Endothelial cell of umbilical vein (primary cell): ENCODE results near the gene ADAM19. TPM values are rescaled to one million over a fixed set of nuclear protein-coding genes. Genes with fewer than 3 reads are reported as not detected.

Source experiments
- BruUV-seq: library from RNA; stranded (reverse); fragments of 400-500 nt; replicated peaks from 2 replicates; lab custom pipeline; 2021; lab: Mats Ljungman, UMichigan
- CTCF ChIA-PET: fragments of 300-600, 350-600 bp; sonication (Branson Sonifier 250); formaldehyde crosslinking; loops from one replicate; lab custom pipeline; 2021; ENCODE audit warnings: antibody characterized with exemption, inconsistent platforms; lab: Charles Lee
- POLR2A ChIA-PET: fragments of 300-600, 350-600 bp; sonication (Branson Sonifier 250); formaldehyde crosslinking; loops from one replicate; lab custom pipeline; 2021; ENCODE audit warnings: antibody characterized with exemption, inconsistent platforms; lab: Charles Lee
- DNase-seq: peaks from one replicate; pipeline ENCODE4 v3.0.0-alpha.2; 2011; ENCODE audit warnings: low read depth, low spot score
- FAIRE-seq: peaks from 2 replicates; lab custom pipeline; 2011; peaks lifted over from hg19 to GRCh38; lab: Jason Lieb, UNC
- H2AFZ ChIP-seq: 2 replicates; pipeline ENCODE4 v1.6.0; 2012; ENCODE audit warnings: low read depth, low read length, control low read depth, inconsistent platforms
- H3K27ac ChIP-seq: 2 replicates; pipeline ENCODE4 v1.5.1; 2011; ENCODE audit warnings: low read depth, mild to moderate bottlenecking, control low read depth, low read length, moderate library complexity; ENCODE audit not compliant: insufficient read depth
- H3K27me3 ChIP-seq, 2 experiments: 2 replicates each; pipeline versions ENCODE4 v1.6.0 to v1.6.1; 2011; ENCODE audit warnings: low read length in 2 of 2, mixed read lengths in 1 of 2; ENCODE audit not compliant: control insufficient read depth in 2 of 2, insufficient read depth in 2 of 2
- H3K36me3 ChIP-seq, 2 experiments: 2 replicates in 1 of 2; 3 replicates in 1 of 2; pipeline ENCODE4 v1.5.1; 2011; ENCODE audit warnings: low read length in 2 of 2, mild to moderate bottlenecking in 1 of 2, moderate library complexity in 1 of 2; ENCODE audit not compliant: control insufficient read depth in 2 of 2, insufficient read depth in 2 of 2; ENCODE audit errors: extremely low read depth in 1 of 2
- H3K4me1 ChIP-seq: 3 replicates; pipeline ENCODE4 v1.5.1; 2011; ENCODE audit warnings: mild to moderate bottlenecking, low read length; ENCODE audit not compliant: control insufficient read depth, insufficient read depth; ENCODE audit errors: extremely low read depth
- H3K4me2 ChIP-seq: 2 replicates; pipeline ENCODE4 v1.6.1; 2011; ENCODE audit warnings: low read length, control low read depth, mixed read lengths; ENCODE audit not compliant: insufficient read depth
- H3K4me3 ChIP-seq, 3 experiments: fragments of 200-600 bp in 1 of 3; sonication (generic), shearing (Covaris generic) in 1 of 3; replicated peaks in 1 of 3; 2 replicates each; pipeline ENCODE4 v1.5.1; 2011 to 2016; ENCODE audit warnings: control low read depth in 3 of 3, low read length in 3 of 3, mild to moderate bottlenecking in 2 of 3, inconsistent platforms in 1 of 3, low read depth in 1 of 3, moderate library complexity in 1 of 3; ENCODE audit not compliant: insufficient read depth in 1 of 3
- H3K79me2 ChIP-seq: 2 replicates; pipeline ENCODE4 v1.6.0; 2012; ENCODE audit warnings: low read length, inconsistent platforms; ENCODE audit not compliant: control insufficient read depth, insufficient read depth
- H3K9ac ChIP-seq: replicated peaks from 2 replicates; pipeline ENCODE3; 2011; ENCODE audit warnings: low read length, control low read depth; ENCODE audit not compliant: insufficient read depth; ENCODE audit errors: extremely low read depth
- H3K9me1 ChIP-seq: replicated peaks from 3 replicates; pipeline ENCODE4 v1.6.0; 2011; ENCODE audit warnings: mild to moderate bottlenecking, low read length; ENCODE audit not compliant: control insufficient read depth, insufficient read depth; ENCODE audit errors: extremely low read depth
- H3K9me3 ChIP-seq: replicated peaks from 2 replicates; pipeline ENCODE4 v1.5.1; 2012; ENCODE audit warnings: low read length, inconsistent platforms; ENCODE audit not compliant: control insufficient read depth, insufficient read depth
- H4K20me1 ChIP-seq: replicated peaks from 2 replicates; pipeline ENCODE3; 2011; ENCODE audit warnings: mild to moderate bottlenecking, low read length; ENCODE audit not compliant: control insufficient read depth, insufficient read depth; ENCODE audit errors: extremely low read depth
- EZH2 ChIP-seq: IDR thresholded peaks from 2 replicates; pipeline ENCODE4 v1.6.1; 2012; ENCODE audit warnings: borderline replicate concordance, low read depth, mild to moderate bottlenecking, moderate library complexity, low read length, inconsistent platforms; ENCODE audit not compliant: severe bottlenecking
- FOS ChIP-seq: IDR thresholded peaks from 2 replicates; pipeline ENCODE4 v1.6.1; 2011; ENCODE audit warnings: mild to moderate bottlenecking, low read length, moderate library complexity, borderline replicate concordance; ENCODE audit not compliant: insufficient read depth
- GATA2 ChIP-seq: IDR thresholded peaks from 2 replicates; pipeline ENCODE4 v1.7.0; 2011; ENCODE audit warnings: low read depth, mild to moderate bottlenecking, moderate library complexity, mixed read lengths, low read length; ENCODE audit not compliant: insufficient read length, insufficient read depth
- JUN ChIP-seq: IDR thresholded peaks from 2 replicates; pipeline ENCODE4 v1.6.1; 2011; ENCODE audit warnings: borderline replicate concordance, low read depth; ENCODE audit not compliant: insufficient read length, insufficient read depth
- MYC ChIP-seq: IDR thresholded peaks from one replicate; pipeline ENCODE4 v1.6.1; 2011; ENCODE audit warnings: mild to moderate bottlenecking, low read depth, low read length
- POLR2A ChIP-seq: IDR thresholded peaks from 2 replicates; pipeline ENCODE4 v1.6.1; 2012; ENCODE audit warnings: low read depth, mild to moderate bottlenecking, control low read depth, low read length
- POLR2AphosphoS5 ChIP-seq: IDR thresholded peaks from 2 replicates; pipeline ENCODE4 v1.6.1; 2012; ENCODE audit warnings: low read depth, mild to moderate bottlenecking, control low read depth, low read length, moderate library complexity; ENCODE audit not compliant: insufficient read depth
- dilution Hi-C: fragments of 300-500 bp; cut with MboI; formaldehyde crosslinking; loops from one replicate; pipeline ENCODE4 v1.15.0; 2019; ENCODE audit warnings: low sequenced_read_pairs; ENCODE audit not compliant: extremely low pct_ligation_motif_present
- intact Hi-C: fragments of 100-400 bp; cut with micrococcal nuclease; formaldehyde crosslinking; loops from one replicate; pipeline ENCODE4 v1.10.0; 2022
- polyA plus RNA-seq, 4 experiments: library from polyadenylated mRNA; depleted of rRNA in 3 of 4; stranded (reverse) in 3 of 4; unstranded in 1 of 4; fragments of >200 nt; gene quantifications; 2 replicates each; pipeline versions ENCODE4 v1.2.1 to v1.2.3, GENCODE V29; 2011 to 2012; ENCODE audit warnings: missing spikeins in 1 of 4
- total RNA-seq: library from RNA; stranded (reverse); gene quantifications from 2 replicates; pipeline ENCODE4 v1.2.3, GENCODE V29; 2021
- TF ChIP-seq, protein P1 (sequence below): IDR thresholded peaks from 2 replicates; pipeline ENCODE4 v1.6.1; 2011; ENCODE audit not compliant: insufficient read depth, insufficient read length
- TF ChIP-seq, protein P2 (sequence below), 2 donors: IDR thresholded peaks; 1 replicate in 1 of 2; 2 replicates in 1 of 2; pipeline ENCODE4 v1.5.1; 2011; ENCODE audit warnings: low read length in 2 of 2, mild to moderate bottlenecking in 2 of 2, moderate library complexity in 2 of 2, control low read depth in 1 of 2, inconsistent platforms in 1 of 2, low read depth in 1 of 2; ENCODE audit not compliant: insufficient read depth in 1 of 2; ENCODE audit errors: extremely low read depth in 1 of 2

Gene ADAM19
- total and polyA plus RNA-seq, 2 donors (not counting 3 experiments of a cell fraction or from before 2014, with no cell fraction given) = 10.0 to 22.6 TPM

DNA sequence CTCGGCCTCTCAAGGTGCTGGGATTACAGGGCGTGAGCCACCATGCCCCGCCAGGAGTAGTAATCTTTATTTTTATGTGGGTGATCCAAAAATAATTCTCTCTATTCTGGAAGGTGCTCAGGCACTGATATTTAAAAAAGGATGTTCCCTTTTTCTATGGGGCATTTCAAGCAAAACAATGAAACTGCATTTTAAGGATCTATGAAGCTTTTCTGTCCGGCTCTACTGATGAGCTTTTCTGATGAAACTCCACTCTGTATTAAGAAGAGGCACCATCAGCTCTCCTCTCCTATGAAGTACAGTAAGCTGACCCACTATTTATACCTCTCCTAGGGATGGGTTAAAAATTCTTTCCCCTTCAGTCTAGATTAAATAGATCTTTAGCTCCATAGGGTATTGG, 7.4 kb downstream of the ADAM19 start:
- Histone ChIP-seq H3K27me3 (no peaks in the 10 kb centered on the region), H3K79me2 (no peaks in the 10 kb centered on the region), H4K20me1 (no peaks in the 10 kb centered on the region), H2AFZ (no peak overlapping the region), H3K4me3 (no peak overlapping the region), H3K9ac (no peak overlapping the region), H3K36me3 (no peaks in the 10 kb centered on the region), H3K4me2 (no peak overlapping the region), H3K9me1 (no peaks in the 10 kb centered on the region), H3K27ac (no peak overlapping the region), H3K4me1 (peaks cover 18% of the 10 kb centered on the region), H3K9me3 (no peaks in the 10 kb centered on the region)
- ChIA-PET CTCF (interaction anchor here (0.9 to 1.9 kb wide), 4 partner anchors 14 to 175 kb away, joined by 3 to 5 read pairs (median 4); no protein-coding TSS in a partner anchor), POLR2A (no interaction called here)
- TF ChIP-seq EZH2 (no peak), FOS (no peak), JUN (no peak), MYC (no peak), POLR2AphosphoS5 (no peak), POLR2A (no peak), GATA2 (no peak)
- TF ChIP-seq, protein P1, sequence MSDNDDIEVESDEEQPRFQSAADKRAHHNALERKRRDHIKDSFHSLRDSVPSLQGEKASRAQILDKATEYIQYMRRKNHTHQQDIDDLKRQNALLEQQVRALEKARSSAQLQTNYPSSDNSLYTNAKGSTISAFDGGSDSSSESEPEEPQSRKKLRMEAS = no peak
- TF ChIP-seq, protein P2, sequence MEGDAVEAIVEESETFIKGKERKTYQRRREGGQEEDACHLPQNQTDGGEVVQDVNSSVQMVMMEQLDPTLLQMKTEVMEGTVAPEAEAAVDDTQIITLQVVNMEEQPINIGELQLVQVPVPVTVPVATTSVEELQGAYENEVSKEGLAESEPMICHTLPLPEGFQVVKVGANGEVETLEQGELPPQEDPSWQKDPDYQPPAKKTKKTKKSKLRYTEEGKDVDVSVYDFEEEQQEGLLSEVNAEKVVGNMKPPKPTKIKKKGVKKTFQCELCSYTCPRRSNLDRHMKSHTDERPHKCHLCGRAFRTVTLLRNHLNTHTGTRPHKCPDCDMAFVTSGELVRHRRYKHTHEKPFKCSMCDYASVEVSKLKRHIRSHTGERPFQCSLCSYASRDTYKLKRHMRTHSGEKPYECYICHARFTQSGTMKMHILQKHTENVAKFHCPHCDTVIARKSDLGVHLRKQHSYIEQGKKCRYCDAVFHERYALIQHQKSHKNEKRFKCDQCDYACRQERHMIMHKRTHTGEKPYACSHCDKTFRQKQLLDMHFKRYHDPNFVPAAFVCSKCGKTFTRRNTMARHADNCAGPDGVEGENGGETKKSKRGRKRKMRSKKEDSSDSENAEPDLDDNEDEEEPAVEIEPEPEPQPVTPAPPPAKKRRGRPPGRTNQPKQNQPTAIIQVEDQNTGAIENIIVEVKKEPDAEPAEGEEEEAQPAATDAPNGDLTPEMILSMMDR (IDR thresholded peaks at IDR 0.05; ENCODE audit: extremely low read depth in 1 of 2, insufficient read depth in 1 of 2, low read depth in 1 of 2, low read length in 2 of 2) = no peak
- intact Hi-C loops = no loop called here
- dilution Hi-C loops = no loop called here
- FAIRE-seq = no peak
- BruUV-seq = no TSS peak
- DNase-seq = no peak
